ENCODE measurements around the gene PPM1M. TPM values are rescaled to one million over a fixed set of nuclear protein-coding genes. Genes with fewer than 3 reads are reported as not detected.

The PPM1M gene
- total and polyA plus RNA-seq, 10 of the 15 experiments (the other 5 are each of a cell fraction or from before 2014, with no cell fraction given) = 7.3 to 24.8 (median 15.8) TPM

DNA sequence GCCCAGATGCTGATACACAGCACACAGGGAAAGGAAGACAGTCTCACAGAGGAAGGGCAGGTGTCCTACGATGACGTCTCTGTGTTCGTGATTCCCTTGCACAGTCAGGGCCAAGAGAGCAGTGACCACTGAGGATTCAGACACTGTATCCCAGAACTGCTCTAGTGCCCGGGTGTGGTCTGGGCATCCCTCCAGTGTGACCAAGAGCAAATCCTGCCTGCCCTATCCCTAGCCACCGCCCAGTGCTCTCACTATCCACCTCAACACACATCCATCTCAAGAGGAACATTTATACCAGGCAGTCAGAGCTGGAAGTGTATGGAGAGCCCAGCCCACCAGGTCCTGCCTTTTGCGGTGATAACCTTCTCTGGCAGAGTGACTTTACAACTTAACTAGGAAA lies 4.1 kb downstream of the PPM1M start:
- in situ Hi-C loops (cut with MboI) (no loop called here), intact Hi-C loops (cut with micrococcal nuclease; ENCODE audit: unreplicated experiment) (no loop called here)
- ATAC-seq (no peak), DNase-seq (ENCODE audit: low read depth, low spot score) (no peak), FAIRE-seq (no peak)
- CTCF ChIA-PET = interaction anchor here (1.2 to 1.5 kb wide), 4 partner anchors 9 to 29 kb away, joined by 3 to 4 read pairs (median 4); no protein-coding TSS in a partner anchor
- Histone ChIP-seq H3K4me3 (no peak overlapping the region), H3K9me3 (replicated peaks; ENCODE audit: control insufficient read depth, insufficient read depth, low read length) (no peaks in the 10 kb centered on the region), H3K27ac (ENCODE audit: control insufficient read depth, insufficient read depth) (no peak overlapping the region), H2AFZ (ENCODE audit: control insufficient read depth, low read depth, low read length) (no peak overlapping the region), H3K4me1 (ENCODE audit: control insufficient read depth, insufficient read depth, low read length) (peaks cover 41% of the 10 kb centered on the region), H3K79me2 (ENCODE audit: control insufficient read depth, insufficient read depth, low read length) (peaks cover 4% of the 10 kb centered on the region), H4K20me1 (ENCODE audit: control insufficient read depth, insufficient read depth) (no peaks in the 10 kb centered on the region), H3K36me3 (ENCODE audit: control insufficient read depth in 2 of 2, insufficient read depth in 2 of 2, low read length in 1 of 2) (peaks cover 19 to 25% of the 10 kb centered on the region in 2 experiments), H3K27me3 (replicated peaks in 1 of 2; ENCODE audit: control insufficient read depth in 2 of 2, insufficient read depth in 2 of 2, low read length in 1 of 2) (no peaks in the 10 kb centered on the region), H3K4me2 (ENCODE audit: control insufficient read depth, insufficient read depth) (no peak overlapping the region), H3K9ac (ENCODE audit: control insufficient read depth, insufficient read depth, low read length) (no peak overlapping the region)
- SMC1A ChIA-PET (ENCODE audit: uncharacterized antibody, unreplicated experiment) = interaction anchor here (1.4 kb wide), 1 partner anchor 9 kb away, joined by 3 read pairs; no protein-coding TSS in a partner anchor
- POLR2A ChIA-PET = interaction anchor here (1.3 to 7.8 kb wide), 3 partner anchors 10 to 31 kb away, joined by 3 to 60 read pairs (median 3); partner anchors contain the start of gene WDR82
- BruUV-seq (replicated peaks) = no TSS peak
- WGBS (ENCODE audit: insufficient coverage, insufficient replicate concordance, low lambda C conversion rate, missing lambda C conversion rate) = 90% methylated on average over 6 of the region's 6 CpGs
- RAD21 ChIA-PET (ENCODE audit: unreplicated experiment) = interaction anchor here (1.2 kb wide), 1 partner anchor 9 kb away, joined by 3 read pairs; no protein-coding TSS in a partner anchor
- TF ChIP-seq DPF2 (IDR thresholded peaks at IDR 0.05) (no peak), ZBTB40 (IDR thresholded peaks at IDR 0.05; ENCODE audit: borderline replicate concordance) (no peak), EZH2 (IDR thresholded peaks at IDR 0.05; ENCODE audit: borderline replicate concordance, control insufficient read depth, low read depth, low read length) (no peak), KDM1A (IDR thresholded peaks at IDR 0.05; ENCODE audit: borderline replicate concordance) (no peak), ELK1 (IDR thresholded peaks at IDR 0.05; ENCODE audit: low read depth, low read length) (no peak), SUPT20H (IDR thresholded peaks at IDR 0.05; ENCODE audit: borderline replicate concordance, control insufficient read depth, low read depth, low read length) (no peak), MTA2 (IDR thresholded peaks at IDR 0.05; ENCODE audit: low read depth) (no peak), IRF3 (IDR thresholded peaks at IDR 0.05) (no peak), NFYB (IDR thresholded peaks at IDR 0.05; ENCODE audit: insufficient read depth, low read depth, low read length) (no peak), BCL11A (IDR thresholded peaks at IDR 0.05; ENCODE audit: low read depth, low read length) (no peak), GABPA (IDR thresholded peaks at IDR 0.05; ENCODE audit: low read depth) (no peak)
- TF ChIP-seq, protein P1, sequence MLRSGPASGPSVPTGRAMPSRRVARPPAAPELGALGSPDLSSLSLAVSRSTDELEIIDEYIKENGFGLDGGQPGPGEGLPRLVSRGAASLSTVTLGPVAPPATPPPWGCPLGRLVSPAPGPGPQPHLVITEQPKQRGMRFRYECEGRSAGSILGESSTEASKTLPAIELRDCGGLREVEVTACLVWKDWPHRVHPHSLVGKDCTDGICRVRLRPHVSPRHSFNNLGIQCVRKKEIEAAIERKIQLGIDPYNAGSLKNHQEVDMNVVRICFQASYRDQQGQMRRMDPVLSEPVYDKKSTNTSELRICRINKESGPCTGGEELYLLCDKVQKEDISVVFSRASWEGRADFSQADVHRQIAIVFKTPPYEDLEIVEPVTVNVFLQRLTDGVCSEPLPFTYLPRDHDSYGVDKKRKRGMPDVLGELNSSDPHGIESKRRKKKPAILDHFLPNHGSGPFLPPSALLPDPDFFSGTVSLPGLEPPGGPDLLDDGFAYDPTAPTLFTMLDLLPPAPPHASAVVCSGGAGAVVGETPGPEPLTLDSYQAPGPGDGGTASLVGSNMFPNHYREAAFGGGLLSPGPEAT (IDR thresholded peaks at IDR 0.05; ENCODE audit: low read depth) = no peak
- TF ChIP-seq, protein P2, sequence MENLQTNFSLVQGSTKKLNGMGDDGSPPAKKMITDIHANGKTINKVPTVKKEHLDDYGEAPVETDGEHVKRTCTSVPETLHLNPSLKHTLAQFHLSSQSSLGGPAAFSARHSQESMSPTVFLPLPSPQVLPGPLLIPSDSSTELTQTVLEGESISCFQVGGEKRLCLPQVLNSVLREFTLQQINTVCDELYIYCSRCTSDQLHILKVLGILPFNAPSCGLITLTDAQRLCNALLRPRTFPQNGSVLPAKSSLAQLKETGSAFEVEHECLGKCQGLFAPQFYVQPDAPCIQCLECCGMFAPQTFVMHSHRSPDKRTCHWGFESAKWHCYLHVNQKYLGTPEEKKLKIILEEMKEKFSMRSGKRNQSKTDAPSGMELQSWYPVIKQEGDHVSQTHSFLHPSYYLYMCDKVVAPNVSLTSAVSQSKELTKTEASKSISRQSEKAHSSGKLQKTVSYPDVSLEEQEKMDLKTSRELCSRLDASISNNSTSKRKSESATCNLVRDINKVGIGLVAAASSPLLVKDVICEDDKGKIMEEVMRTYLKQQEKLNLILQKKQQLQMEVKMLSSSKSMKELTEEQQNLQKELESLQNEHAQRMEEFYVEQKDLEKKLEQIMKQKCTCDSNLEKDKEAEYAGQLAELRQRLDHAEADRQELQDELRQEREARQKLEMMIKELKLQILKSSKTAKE (IDR thresholded peaks at IDR 0.05; ENCODE audit: low read depth, poor library complexity, severe bottlenecking) = no peak
